AG04450 (cell line): Measurements from ENCODE around the gene SH3BP5. TPM values are rescaled to one million over a fixed set of nuclear protein-coding genes. Genes with fewer than 3 reads are reported as not detected.

Experiments
- CTCF ChIA-PET: fragments of 300-600, 350-600 bp; formaldehyde crosslinking; extraction: SDS; loops from one replicate; lab custom pipeline; 2022; ENCODE audit warnings: antibody characterized with exemption, inconsistent platforms; lab: Charles Lee
- POLR2A ChIA-PET: fragments of 350-600 bp; formaldehyde crosslinking; extraction: SDS; loops from one replicate; lab custom pipeline; 2021; ENCODE audit warnings: antibody characterized with exemption, inconsistent platforms; lab: Yijun Ruan, JAX
- DNase-seq: peaks from one replicate; pipeline ENCODE4 v3.0.0-alpha.2; 2011; ENCODE audit warnings: low read depth, low spot score
- H3K27ac ChIP-seq: one replicate; pipeline ENCODE4 v1.5.1; 2012; ENCODE audit warnings: low read depth, low read length, control low read depth
- H3K27me3 ChIP-seq: one replicate; pipeline ENCODE4 v1.6.0; 2012; ENCODE audit warnings: low read length; ENCODE audit not compliant: control insufficient read depth, insufficient read depth
- H3K4me3 ChIP-seq: 2 replicates; pipeline ENCODE4 v1.5.1; 2011; ENCODE audit warnings: mild to moderate bottlenecking, low read depth, low read length, control low read depth
- H3K9me3 ChIP-seq: 2 replicates; pipeline ENCODE4 v1.5.1; 2012; ENCODE audit warnings: low read length; ENCODE audit not compliant: control insufficient read depth, insufficient read depth
- CTCF ChIP-seq: IDR thresholded peaks from 2 replicates; pipeline ENCODE4 v1.5.1; 2011; ENCODE audit warnings: low read depth, low read length, control low read depth, inconsistent platforms
- polyA plus RNA-seq: library from polyadenylated mRNA; depleted of rRNA; stranded (reverse); fragments of >200 nt; gene quantifications from 2 replicates; pipeline ENCODE4 v1.2.3, GENCODE V29; 2011

SH3BP5 gene
- polyA plus RNA-seq, 1 experiment, result 16.6 TPM

DNA sequence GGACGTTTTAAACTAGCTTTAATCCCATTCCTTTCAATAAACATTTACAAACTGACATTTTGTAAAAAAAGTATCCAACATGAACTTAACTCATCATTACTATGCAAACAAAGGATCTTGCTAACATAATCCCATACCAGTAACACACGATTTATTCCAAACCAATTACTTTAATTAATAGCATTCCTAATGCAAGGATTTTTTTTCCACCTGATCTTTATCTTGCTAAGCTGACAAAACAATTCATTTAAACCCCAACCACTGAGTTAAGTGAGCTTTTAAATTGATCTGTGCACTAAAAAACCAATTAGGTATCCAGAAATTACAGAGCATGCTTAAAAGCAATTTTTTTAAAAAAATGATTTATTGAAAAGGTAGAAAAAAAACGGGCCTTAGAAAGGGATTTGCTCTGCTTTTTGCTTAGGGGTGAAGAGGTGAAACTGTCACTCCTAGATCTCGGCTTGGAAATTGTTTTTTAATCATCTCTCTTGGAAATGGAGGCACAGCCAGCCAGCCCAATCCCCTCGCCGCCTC, 1.2 kb downstream of the SH3BP5 start:
- no peak for TF ChIP-seq CTCF
- ChIA-PET CTCF (interaction anchor here (0.6 to 3.7 kb wide), 8 partner anchors 10 to 119 kb away, joined by 3 to 19 read pairs (median 4); no protein-coding TSS in a partner anchor), POLR2A (no interaction called here)
- no peak for DNase-seq
- Histone ChIP-seq H3K9me3 (no peaks in the 10 kb centered on the region; the same call in 1 of the 2 replicates), H3K27me3 (no peaks in the 10 kb centered on the region), H3K27ac (no peak overlapping the region), H3K4me3 (peak overlapping the region; percentile 87)

GRCh38 chr3:15330031-15330596, 2.3 kb downstream of the SH3BP5 start:
- TF ChIP-seq CTCF, result no peak
- H3K27ac ChIP-seq, result no peak overlapping the region
- CTCF ChIA-PET, result interaction anchor here (0.6 to 3.7 kb wide), 4 partner anchors 48 to 539 kb away, joined by 3 to 19 read pairs (median 7); no protein-coding TSS in a partner anchor
- no peaks in the 10 kb centered on the region; the same call in 1 of the 2 replicates for H3K9me3 ChIP-seq
- H3K4me3 ChIP-seq, result no peak overlapping the region
- POLR2A ChIA-PET, result no interaction called here
- no peak for DNase-seq
- H3K27me3 ChIP-seq, result no peaks in the 10 kb centered on the region

GRCh38 chr3:15329046-15330005, 3.1 kb downstream of the SH3BP5 start:
- Histone ChIP-seq H3K27ac (no peak overlapping the region), H3K4me3 (no peak overlapping the region), H3K27me3 (no peaks in the 10 kb centered on the region), H3K9me3 (no peaks in the 10 kb centered on the region; the same call in 1 of the 2 replicates)
- TF ChIP-seq CTCF, result no peak
- ChIA-PET POLR2A (interaction anchor here (0.6 kb wide), 1 partner anchor 11 kb away, joined by 4 read pairs; no protein-coding TSS in a partner anchor), CTCF (interaction anchor here (1.3 to 3.7 kb wide), 3 partner anchors 9 to 76 kb away, joined by 5 to 19 read pairs (median 10); no protein-coding TSS in a partner anchor)
- no peak for DNase-seq

DNA sequence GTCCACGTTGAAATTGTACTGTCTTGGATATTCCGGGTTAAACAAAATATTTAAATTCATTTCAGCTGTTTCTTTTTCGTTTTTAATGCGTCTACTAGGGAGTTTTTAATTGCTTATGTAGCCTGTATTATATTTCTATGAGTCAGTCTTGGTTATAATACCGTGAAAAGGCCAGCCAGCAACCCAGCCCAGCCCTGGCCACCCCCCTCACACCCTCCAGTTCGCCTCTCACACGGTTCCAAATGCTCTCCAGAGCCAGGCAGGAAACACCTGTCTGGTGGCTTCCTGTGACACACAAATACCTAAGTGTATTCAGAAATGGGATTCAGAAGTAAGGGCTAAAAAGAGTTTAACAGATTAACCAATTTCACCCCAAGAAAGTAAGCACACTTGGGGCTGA, 4.4 kb downstream of the SH3BP5 start:
- DNase-seq, result no peak
- CTCF ChIA-PET, result interaction anchor here (0.6 to 3.7 kb wide), 2 partner anchors 55 to 60 kb away, joined by 3 to 19 read pairs; no protein-coding TSS in a partner anchor
- Histone ChIP-seq H3K4me3 (no peak overlapping the region), H3K27ac (no peak overlapping the region), H3K9me3 (no peaks in the 10 kb centered on the region; the same call in 1 of the 2 replicates), H3K27me3 (no peaks in the 10 kb centered on the region)
- POLR2A ChIA-PET, result no interaction called here
- no peak for TF ChIP-seq CTCF
